GM21576 (cell line): ENCODE data around the gene FHOD3.

Source experiments
- ATAC-seq: cut with Tn5 transposase; IDR thresholded peaks from one replicate; pipeline ENCODE4 v1.9.1; 2021; ENCODE audit warnings: mild to moderate bottlenecking, moderate library complexity; ENCODE audit not compliant: unreplicated experiment

The FHOD3 gene

GRCh38 chr18:36724169-36724568 is 426.7 kb downstream of the FHOD3 start:
- ATAC-seq = no peak

GRCh38 chr18:36724591-36725001 is 427.1 kb downstream of the FHOD3 start:
- ATAC-seq = no peak

GRCh38 chr18:36728345-36728744 is 430.8 kb downstream of the FHOD3 start:
- no peak for ATAC-seq

- no peak for ATAC-seq
These were observed 431.7 kb downstream of the FHOD3 start for GRCh38 chr18:36729197-36729596.

GRCh38 chr18:36732264-36732663 is 434.8 kb downstream of the FHOD3 start:
- ATAC-seq = no peak

- ATAC-seq = no peak
These were observed 435.6 kb downstream of the FHOD3 start for GRCh38 chr18:36733150-36733549.

GRCh38 chr18:36734596-36734995 is 437.1 kb downstream of the FHOD3 start:
- ATAC-seq = no peak

- ATAC-seq = no peak
These were observed 437.6 kb downstream of the FHOD3 start for GRCh38 chr18:36735130-36735529.

GRCh38 chr18:36736094-36736493 is 438.6 kb downstream of the FHOD3 start:
- ATAC-seq = no peak

GRCh38 chr18:36737316-36737715 is 439.8 kb downstream of the FHOD3 start:
- no peak for ATAC-seq

- ATAC-seq = no peak
These were observed 446.9 kb downstream of the FHOD3 start for GRCh38 chr18:36744261-36744876.

- ATAC-seq = no peak
These were observed 447.9 kb downstream of the FHOD3 start for GRCh38 chr18:36745219-36745975.

- ATAC-seq = no peak
These were observed 455.7 kb downstream of the FHOD3 start for GRCh38 chr18:36752929-36753865.

- ATAC-seq = no peak
These were observed 458.7 kb downstream of the FHOD3 start for GRCh38 chr18:36756242-36756641.

GRCh38 chr18:36757081-36757480 is 459.6 kb downstream of the FHOD3 start:
- ATAC-seq = no peak

- no peak for ATAC-seq
These were observed 460.5 kb downstream of the FHOD3 start for GRCh38 chr18:36757991-36758390.

GRCh38 chr18:36758623-36759022 is 461.1 kb downstream of the FHOD3 start:
- no peak for ATAC-seq

GRCh38 chr18:36759167-36759776 is 461.8 kb downstream of the FHOD3 start:
- no peak for ATAC-seq

- ATAC-seq = no peak
These were observed 463.1 kb downstream of the FHOD3 start for GRCh38 chr18:36760598-36760997.

- ATAC-seq = no peak
These were observed 463.7 kb downstream of the FHOD3 start for GRCh38 chr18:36761186-36761698.

- ATAC-seq = no peak
These were observed 464.6 kb downstream of the FHOD3 start for GRCh38 chr18:36762074-36762473.
